Glomerular visceral epithelial cell (primary cell): ENCODE data around the gene SLC22A17.
A peak's percentile ranks its signal among the peaks of the same experiment; 100 is the strongest.
"Not testable (repeated sequence)": the region's sequence is repeated elsewhere in the genome, so short reads cannot be mapped to it uniquely, and the experiment has no call there.

Experiments used
- DNase-seq: peaks from one replicate; pipeline ENCODE4 v3.0.0-alpha.2; 2016; ENCODE audit errors: extremely low spot score

The SLC22A17 gene

GRCh38 chr14:23352506-23353432 is at the start of gene SLC22A17:
SLC22A17 (minus strand) TSS chr14:23352887.
- DNase-seq: peak; percentile 81

DNA sequence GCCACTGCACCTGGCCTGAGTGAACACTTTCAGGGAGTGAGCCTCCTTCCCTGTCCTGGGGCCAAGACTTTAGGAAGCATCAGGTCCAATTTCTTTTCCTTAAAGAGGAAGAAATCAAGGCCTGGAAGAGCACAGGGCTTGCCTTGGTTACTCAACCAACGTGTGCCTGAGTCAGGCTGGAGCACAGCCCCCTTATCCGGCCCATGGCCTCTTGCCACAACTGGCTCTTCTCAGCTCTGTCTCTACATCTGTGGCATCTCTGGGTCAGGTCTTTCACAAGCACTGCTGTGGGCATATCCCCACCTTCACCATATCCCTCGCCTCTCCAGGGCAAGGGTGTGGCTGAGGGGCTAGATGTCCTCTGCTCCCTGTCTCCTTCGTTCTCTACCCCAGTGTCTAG is 48.6 kb upstream of the SLC22A17 start:
- no peak for DNase-seq

DNA sequence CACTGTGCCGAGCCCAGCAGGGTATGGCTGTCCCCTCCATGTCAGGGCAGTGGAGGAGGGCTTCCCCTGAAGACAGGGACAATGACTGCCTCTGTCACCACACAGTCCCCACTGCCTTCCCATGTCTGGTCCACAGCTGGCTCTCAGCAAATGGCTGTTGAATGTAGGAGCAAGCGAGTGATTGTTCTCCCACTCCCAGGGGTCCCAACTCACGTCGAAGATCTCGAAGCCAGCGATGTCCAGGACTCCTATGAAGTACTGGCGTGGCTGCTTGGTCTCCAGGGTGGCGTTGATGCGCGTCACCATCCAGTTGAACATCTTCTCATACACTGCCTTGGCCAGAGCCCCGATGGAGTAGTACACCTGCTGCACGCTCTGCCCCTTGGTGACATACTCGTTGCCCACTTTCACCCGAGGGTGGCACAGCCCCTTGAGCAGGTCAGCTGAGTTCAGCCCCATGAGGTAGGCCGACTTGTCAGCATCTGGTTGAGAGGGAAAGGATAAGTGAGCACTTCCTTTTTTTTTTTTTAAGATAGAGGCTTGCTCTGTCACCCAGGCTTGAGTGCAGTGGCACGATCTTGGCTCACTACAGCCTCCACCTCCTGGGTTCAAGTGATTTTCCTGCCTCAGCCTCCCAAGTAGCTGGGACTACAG is 47.9 kb upstream of the SLC22A17 start:
- not testable (repeated sequence) for DNase-seq

GRCh38 chr14:23399591-23399990 is 46.9 kb upstream of the SLC22A17 start:
- no peak for DNase-seq

GRCh38 chr14:23399136-23399535 is 46.4 kb upstream of the SLC22A17 start:
- DNase-seq: no peak

- DNase-seq: no peak
Observed at GRCh38 chr14:23398348-23398747, 45.7 kb upstream of the SLC22A17 start.

DNA sequence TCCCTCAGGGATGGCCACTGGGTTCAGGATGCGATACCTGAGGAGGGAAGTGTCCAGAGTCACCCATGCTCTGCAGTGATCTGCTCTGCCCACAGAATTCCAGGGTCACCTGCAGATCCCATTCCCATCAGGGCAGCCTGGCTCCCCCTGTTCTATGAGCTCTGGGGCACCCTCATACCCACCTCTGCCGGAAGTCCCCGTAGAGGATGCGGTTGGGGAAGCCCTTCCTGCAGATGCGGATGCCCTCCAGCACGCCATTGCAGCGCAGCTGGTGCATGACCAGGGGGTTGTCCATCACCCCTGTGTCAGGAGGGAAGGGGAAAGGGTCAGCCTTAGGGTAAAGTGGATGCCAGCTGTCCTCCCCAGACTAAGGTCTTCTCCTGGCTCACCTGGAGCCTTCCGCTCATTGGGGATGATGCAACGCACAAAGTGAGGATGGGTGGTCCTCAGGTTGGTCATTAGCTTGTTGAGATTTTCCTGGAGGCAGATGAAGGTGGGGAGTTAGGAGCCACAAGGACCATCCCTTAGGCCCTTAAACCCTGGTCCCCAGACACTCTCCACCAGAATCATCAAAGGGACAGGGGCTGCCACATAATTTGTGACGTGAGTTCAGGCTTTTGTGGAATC is 44.2 kb upstream of the SLC22A17 start:
- no peak for DNase-seq

- no peak for DNase-seq
Observed at GRCh38 chr14:23396126-23396525, 43.4 kb upstream of the SLC22A17 start.

DNA sequence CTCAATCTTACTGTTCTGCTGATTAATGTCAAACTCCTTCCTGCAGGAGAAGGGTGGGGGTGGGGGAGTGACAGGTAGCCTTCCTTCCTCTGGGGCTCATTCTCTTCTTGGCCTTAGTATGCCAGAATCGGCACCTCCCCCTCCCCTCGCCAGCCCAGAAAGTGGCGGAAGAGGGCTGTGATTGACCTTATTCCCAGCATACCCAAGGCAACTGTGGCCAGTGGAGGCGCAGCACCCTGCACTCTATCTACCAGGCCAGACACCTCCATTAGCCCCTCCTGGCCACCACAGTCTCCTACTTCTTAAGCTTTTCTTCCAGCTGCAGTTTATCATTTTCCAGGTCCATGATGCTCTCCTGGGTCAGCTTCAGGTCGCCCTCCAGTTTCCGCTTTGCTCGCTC is 39.9 kb upstream of the SLC22A17 start:
- DNase-seq: no peak

DNA sequence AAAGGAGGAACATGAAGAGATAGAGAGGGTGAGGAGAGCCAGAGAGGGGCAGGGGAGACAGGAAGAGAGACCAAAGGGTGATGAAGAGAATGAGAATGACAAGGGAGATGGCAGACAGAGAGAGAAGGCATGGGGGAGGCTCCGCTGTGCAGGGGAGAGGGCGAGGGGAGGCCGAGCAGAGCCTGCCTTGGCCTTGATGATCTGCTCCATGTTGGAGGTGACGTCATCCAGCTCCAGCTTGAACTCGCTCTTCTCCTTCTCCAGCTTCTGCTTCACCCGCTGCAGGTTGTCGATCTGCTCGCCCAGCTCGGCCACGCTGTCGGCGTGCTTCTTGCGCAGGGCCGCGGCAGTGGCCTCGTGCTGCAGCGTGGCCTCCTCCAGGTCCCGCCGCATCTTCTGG is 37.2 kb upstream of the SLC22A17 start:
- DNase-seq: not testable (repeated sequence)

DNA sequence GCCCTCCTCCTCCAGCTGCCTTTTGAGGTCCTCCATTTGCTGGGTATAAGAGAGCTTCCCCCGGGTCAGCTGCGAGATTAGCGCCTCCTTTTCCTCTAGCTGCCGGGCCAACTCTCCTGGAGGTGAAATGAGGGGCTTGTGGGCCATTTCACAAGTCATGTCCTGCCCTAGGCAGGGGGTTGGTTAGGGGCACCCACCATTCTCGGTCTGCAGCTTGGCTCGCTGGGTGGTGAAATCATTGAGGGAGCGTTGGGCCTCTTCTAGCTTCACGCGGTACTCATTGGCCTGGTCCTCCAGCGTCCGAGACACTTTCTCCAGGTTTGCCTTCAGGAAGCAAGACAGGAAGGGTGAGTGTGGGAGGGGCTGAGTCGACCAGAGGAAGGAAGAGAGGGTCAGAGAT is 36.7 kb upstream of the SLC22A17 start:
- no peak for DNase-seq

- DNase-seq: no peak
Observed at GRCh38 chr14:23388996-23389395, 36.3 kb upstream of the SLC22A17 start.

- DNase-seq: no peak
Observed at GRCh38 chr14:23387916-23388882, 35.5 kb upstream of the SLC22A17 start.

DNA sequence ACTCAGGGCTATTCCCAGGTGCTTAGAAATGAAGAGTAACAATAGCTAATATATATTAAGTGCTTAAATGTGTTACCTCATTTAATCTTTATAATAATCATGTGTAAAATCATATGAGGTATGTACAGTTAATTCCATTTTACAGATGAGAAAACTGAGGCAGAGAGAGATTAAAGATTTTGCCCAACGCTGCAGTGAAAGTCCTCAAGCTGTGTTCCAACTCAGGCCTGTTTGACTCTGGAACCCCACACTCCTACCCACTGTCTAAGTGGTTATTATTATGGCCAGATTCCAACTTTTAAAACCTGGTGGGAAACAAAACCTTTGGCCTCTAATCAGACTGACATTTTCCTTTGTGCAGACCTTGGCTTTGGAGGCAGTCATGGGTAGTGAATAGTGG is 34.3 kb upstream of the SLC22A17 start:
- no peak for DNase-seq

DNA sequence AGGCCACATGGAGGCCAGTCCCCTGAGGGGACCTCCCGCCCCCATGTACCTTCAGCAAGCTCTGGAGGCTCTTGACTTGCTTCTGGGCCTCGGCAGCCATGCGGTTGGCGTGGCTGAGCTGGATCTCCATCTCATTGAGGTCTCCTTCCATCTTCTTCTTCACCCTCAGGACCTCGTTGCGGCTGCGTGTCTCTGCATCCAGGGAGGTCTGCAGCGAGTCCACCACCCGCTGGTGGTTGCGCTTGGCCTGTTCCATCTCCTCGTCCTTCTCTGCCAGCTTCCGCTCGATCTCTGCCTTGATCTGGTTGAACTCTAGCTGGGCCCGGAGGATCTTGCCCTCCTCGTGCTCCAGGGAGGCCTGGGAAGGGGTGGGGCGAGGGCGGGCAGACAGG is 33.6 kb upstream of the SLC22A17 start:
- not testable (repeated sequence) for DNase-seq

- DNase-seq: no peak
Observed at GRCh38 chr14:23385642-23386265, 33.1 kb upstream of the SLC22A17 start.

DNA sequence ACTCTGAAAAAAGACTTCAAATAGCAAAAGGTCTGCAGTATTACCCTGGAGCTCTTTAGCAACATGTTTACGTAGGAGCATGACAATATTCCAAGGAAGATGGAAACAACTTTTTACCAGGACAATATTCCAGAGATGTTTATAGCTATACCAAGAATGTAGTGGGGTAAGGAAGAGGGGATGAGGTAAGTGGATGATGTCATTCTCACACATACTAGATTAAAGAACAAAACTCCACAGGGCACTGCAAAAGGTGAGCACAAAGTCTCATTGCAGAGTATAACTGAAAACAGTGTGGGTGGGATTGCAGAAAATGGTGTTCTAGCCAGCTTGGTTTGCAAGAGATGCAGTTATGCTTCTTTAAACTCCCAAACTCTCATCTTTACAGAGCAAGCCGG is 32.6 kb upstream of the SLC22A17 start:
- no peak for DNase-seq

DNA sequence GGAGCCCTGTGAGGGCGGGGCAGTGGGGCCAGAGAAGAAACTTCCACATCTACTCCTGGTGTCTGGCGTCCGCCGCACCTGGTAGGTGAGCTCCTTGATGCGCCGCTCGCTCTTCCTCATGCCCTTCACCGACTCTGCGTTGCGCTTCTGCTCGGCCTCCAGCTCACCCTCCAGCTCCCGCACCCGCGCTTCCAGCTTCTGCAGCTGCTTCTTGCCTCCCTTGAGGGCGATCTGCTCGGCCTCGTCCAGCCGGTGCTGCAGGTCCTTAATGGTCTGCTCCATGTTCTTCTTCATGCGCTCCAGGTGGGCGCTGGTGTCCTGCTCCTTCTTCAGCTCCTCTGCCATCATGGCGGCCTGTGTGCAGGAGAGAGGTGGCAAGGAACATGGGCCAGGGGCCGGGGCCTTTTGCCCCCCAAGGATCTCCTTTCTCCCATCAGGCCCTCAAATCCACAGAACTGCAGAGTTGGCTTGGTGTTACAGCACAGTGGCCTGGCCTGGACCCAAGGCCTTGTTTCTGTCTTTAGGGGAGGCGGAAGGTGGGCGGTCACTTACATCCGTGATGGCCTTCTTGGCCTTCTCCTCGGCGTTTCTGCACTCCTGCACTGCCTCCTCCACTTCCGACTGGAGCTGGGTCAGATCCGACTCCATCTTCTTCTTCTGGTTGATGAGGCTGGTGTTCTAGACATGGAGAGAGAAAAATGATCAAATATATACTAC is 31.8 kb upstream of the SLC22A17 start:
- DNase-seq: no peak

DNA sequence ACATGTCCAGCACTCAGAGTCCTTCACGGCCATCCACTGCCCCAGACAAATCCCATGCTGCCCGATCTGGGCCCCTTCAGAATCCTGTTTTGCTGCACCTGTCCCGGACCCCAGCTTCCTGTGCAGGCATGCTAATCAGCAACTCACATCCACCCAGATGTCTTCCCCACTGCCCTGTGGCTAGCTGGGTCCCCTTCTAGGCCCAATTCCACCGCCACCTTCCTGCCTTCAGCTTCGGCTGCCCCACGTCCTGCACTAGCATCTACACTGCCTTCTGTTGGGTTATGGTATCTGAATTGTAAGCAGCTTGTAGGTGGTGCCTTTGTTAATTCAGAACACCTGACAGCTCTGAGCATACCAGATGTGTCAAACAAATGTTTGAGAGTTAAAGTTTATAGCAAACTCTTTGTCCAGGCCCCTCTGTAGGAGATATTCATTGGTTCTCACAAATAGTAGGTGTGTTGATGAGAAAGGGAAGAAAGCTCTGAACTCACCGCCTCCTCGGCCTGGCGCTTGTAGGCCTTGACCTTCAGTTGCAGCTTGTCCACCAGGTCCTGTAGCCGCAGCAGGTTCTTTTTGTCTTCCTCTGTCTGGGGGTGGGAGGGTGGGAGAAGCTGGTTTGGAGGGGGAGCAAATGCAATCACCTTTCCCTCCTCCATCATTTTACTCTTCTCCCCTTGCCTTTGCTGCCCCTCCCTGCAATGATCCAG is 30.2 kb upstream of the SLC22A17 start:
- no peak for DNase-seq

DNA sequence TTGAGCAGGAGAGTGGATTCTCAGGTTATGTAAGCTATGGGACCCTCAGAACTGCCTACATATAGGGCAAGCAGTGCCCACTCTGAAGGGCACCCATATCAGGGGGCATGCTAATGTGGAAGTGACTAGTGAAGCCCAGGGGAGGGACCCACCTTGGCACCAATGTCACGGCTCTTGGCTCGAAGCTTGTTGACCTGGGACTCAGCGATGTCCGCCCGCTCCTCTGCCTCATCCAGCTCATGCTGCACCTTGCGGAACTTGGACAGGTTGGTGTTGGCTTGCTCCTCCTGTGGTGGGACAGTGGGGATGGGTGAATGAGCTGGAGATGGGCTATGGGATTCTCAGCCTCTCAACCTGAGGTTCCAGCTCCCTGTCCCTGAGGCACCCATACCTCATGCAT is 29.6 kb upstream of the SLC22A17 start:
- DNase-seq: no peak
